ENCODE data around the gene CFAP45.

Gene CFAP45

DNA sequence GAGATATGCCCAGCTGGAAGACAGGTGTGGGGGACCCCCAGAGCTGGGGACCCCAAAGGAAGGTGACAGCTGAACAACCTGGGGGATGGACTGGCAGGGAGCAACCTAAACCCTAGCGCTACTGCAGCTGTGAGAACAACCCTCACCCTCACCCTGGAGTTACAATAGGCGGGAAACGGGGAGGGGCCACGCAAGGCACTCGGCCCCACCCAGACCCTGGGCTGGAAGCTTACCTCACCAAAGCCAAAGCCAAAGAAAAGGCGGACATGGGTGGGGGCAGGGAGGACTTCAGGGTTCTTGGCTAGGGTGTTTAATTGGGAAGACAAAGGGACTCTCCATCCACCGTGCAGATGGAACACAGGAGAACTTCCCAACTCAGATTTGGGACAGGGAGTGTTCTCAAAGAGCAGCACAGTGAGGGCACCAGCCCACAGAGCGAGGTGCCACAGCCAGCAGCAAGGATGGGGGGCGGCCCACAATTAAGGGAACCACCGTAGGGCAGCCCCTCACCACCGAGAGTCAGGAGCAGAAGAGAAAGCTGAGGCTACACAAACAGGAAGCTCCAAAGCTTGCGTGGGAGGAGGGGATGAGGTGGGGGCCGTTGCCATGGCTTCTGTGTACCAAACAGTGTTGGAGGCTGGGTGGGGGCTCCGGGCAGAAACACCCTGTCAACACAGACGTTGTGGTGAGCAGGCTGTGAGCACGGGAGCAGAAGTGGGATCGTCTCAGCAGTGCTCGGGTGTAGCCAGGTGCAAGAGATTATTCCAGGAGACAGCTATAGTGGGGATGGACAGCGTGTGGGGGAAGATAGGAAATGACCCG lies 23.4 kb upstream of the CFAP45 start:
- DNase-seq (ENCODE audit: low read depth) = peak; percentile 78

DNA sequence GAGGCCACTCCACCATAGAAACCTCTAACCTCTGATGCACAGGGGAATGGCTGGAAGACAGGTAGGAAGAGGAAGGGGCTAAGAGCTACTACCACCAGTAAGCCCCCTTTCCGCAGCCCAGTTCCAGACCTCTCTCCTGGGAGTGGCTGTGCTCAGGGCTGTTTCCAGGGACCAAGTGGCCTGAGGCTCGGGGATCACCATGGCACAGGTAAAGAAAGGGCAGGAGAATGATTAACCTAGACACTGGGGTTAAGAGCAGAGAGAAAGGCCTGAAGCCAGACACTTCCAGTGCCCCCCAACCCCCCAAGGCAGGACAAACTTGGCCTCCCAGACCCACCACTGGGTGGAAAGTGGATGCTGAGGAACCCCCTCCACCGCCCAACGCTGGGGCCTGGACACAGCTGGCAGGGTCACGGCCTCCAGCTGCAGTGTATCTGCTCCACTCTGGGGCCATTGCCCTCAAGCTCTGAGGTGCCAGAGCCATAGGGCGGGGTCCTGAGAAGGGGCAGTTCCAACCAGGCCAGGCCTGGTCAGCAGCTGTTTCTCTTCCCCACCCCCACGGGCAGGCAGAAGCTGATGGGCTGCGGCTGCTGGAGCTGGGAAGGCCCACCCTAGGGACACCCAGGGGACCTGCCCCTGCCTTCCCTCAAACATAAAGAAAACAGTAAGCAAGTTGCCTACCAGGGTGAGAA lies 22.7 kb upstream of the CFAP45 start:
- peak; percentile 48 for DNase-seq (ENCODE audit: low read depth)

DNA sequence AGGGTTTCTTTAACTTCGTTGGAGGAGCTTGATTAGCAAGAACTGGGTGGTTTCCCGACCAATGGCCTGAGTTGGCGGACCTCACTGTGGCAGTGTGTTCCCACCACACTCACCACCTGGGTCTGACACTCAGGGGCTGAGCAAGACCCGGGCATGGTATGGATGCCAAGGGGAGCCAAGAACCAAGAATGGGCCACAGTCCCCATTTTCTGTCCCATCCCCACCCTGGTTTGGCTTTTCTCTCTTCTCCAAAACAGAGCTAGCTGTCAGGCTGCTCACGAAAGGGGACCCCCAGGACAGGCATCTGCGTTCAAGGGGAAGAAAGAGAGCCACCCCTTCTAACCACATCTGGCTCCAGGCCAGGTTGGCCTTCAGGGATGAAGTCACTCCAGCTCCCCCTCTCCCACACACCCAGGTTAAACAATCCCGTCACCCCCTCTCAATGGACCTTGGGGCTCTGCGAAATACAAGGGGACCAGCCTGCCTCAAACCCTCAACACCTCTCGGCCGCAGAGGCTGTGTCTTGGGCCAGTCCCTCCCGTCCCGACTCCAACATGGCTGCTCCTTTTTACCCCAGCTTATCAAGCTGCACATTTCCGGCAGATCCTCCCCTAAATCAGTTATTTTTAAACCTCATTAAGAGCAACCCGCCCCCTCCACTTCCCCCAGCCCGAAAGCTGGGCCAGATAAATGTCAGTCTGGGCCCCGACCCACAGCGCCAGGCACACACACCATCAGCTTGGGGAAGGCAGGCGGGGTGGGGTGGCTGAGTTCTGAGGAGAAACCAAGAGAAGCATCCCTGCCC lies 21.9 kb upstream of the CFAP45 start:
- DNase-seq (ENCODE audit: low read depth) = no peak

DNA sequence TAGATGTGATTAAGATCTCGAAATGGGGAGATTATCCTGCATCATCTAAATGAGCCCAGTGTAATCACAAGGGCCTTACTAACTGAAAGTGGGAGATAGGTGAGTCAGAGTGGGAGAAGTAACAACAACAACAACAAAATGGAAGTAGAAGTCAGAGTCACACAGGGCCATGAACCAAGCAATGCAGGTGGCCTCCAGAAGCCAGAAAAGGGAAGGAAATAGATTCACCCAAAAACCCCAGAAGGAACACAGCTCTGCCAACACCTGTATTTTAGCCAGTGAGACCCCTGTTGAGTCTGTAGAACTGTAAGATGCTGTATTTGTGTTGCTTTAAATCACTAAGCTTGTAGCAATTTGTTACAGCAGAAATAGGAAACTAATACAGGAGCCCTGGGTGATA lies 21.3 kb upstream of the CFAP45 start:
- no peak for DNase-seq (ENCODE audit: low read depth)

DNA sequence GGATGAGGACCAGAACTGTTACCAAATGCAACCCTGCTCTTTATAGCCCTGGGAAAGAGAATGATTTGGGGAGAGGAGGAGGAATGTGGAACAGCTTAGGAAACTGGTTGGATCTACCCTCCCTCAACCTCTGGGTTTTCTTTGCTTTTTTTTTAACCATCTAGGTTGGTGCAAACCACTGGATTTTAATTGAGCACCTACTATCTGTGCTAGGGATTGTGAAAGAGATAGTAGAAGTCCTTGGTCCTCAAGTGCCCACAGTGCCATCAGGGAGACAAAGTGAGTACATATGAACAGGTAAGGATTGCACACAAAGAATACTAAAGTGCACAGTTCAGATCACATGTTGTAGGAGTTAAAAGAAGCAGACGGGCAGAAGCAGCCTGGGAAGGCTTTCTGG lies 20.7 kb upstream of the CFAP45 start:
- DNase-seq (ENCODE audit: low read depth) = no peak

DNA sequence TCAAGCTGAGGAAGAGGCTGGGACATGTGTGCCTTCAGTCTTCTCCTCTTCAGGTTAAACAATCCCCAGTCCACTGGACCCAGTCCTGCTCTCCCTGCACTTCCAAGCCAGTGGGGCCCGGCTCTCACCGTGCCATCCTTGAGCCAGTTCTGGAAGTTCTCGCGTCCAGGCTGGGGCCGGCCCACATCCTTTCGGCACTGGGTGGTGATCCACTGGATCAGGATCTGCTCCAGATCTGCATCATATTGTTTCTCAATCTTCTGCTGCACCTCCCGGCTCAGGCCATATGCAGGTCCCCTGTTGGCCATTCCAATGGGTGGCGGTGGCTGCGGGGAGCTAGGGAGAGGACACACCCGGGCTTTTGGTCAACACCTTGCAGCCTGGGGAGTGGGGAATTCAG lies 20.2 kb upstream of the CFAP45 start:
- DNase-seq (ENCODE audit: low read depth) = no peak

DNA sequence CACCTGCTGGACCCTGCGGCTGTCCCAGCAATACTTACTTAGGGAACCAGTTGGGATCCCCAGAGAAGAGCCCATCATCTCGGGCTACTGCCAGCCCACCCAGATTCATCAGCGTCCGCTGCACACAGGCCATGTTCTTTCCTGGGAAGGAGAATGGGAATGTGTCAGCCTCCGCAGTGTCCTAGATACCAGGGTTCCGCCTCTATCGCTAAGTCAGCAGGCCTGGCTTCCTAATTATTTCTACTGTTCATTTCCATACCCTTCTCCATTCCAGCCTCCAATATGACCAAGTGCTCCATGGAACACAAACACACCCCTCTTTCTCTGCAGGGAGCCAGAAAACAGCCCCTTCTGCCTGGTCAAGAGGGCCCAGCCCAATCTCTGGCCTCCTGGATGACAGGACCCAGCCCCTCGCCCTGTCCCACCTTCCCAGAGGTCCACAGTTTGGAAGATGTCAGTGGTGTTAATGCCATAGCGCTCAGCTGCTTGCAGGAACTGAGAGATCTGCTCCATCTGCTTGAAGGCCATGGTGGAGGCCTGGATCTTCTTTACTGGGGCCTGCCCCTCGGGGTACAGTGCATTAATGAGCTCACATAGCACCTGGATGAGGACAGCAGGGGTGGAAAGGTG lies 19.4 kb upstream of the CFAP45 start:
- no peak for DNase-seq (ENCODE audit: low read depth)

DNA sequence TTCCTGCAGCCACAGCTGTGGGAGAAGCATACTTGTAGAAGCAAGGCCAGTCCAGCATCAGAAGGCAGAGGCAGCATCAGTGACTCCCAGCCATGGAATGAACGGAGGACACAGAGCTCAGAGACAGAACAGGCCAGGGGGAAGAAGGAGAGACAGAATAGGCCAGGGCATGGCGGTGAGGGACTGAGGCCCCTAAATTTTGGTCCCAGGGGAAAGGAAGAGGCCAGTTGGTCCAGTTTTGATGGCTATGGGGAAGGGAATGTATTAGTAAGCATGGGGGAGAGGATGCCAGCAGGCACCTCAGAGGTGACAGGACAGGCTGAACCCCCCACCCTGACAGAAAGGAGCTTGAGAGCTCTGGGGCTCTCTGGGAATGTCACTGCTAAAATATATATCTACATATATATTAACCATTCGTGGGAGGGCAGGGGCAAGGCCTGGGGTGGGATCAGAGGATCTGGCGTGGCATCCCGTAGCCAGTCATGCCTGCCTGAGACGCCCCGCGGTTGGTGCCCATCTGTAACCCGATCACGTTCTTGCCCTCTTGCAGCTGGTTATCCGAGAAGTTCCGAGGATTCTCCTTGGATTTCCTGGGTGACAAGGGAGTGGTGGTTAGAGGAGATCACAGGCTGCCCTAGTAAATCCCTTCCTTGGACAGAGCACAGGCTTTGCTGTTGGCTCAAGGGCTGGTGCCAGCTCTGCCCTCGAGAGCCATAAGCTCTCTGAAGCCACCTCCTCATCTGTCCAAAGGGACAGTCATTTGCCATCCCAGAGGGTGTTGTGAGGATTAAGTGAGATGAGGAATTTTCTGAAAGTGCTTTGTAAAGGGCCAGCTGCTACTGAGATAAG lies 18.6 kb upstream of the CFAP45 start:
- DNase-seq (ENCODE audit: low read depth) = no peak

DNA sequence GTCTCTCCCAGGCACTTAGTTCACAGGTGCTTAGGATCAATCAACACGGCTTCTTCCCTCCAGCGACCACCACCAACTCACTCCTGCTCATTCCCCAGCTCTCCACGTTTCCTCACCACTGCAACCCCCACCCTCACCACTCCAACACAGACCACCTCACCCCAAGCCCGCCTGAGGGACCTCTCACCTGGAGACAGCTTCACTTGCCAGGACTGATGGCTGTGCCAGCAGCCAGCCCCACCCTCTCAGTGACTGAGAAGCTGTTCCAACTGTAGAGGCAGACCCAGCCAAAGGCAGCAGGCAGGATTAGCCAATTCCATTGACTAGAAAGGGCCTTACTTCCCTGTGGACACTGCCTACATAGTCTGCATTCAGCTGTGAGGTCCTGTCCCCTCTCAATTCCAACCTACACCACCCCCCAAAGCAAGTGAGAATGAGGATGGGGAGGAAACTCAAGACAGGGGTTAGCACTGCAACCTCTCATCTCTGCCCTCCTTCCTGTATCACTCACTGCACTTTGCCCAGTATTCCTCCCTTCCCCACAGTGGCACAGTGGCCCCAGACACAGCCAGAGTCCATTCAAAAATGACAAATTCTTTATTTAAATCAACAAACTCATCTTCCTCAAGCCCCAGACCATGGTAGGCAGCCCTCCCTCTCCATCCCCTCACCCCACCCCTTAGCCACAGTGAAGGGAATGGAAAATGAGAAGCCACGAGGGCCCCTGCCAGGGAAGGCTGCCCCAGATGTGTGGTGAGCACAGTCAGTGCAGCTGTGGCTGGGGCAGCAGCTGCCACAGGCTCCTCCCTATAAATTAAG lies 17.8 kb upstream of the CFAP45 start:
- no peak for DNase-seq (ENCODE audit: low read depth)

DNA sequence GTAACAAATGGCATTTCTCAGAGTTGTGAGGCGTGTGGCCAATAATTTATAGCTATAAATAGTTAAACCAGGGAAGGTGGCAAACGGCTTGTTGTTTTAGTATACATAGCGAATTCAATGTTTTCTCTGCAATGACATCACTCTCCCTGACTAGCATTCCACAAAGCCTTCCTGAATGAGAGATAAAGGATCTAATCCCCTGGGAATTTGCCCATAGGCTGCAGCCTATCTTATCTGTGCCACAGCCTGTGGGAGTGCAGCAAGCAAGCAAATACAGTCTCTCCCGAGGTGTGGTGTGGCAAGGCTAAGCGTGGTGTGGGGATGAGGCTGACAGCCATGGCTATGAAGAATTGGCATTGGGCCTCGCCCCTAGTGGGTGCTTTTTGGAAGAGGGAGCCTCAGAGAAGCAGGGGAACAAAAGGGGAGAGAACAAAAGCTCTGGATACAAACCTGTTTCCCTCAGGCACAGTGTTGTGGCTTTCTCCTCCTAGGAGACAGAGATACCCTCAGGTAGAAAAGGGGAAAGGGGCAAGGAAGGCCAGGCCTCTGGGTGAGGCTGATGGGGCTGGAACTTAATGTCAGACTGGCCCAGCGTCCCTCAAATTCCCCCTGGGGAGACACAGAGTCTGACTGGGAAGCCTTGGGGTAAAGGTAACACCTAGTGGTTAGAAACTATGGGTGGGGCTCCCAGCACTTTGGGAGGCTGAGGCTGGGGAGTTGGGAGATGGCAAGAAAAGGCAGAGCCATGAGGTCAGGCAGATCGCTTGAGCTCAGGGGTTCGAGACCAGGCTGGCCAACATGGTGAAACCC lies 16.5 kb upstream of the CFAP45 start:
- DNase-seq (ENCODE audit: low read depth) = no peak

DNA sequence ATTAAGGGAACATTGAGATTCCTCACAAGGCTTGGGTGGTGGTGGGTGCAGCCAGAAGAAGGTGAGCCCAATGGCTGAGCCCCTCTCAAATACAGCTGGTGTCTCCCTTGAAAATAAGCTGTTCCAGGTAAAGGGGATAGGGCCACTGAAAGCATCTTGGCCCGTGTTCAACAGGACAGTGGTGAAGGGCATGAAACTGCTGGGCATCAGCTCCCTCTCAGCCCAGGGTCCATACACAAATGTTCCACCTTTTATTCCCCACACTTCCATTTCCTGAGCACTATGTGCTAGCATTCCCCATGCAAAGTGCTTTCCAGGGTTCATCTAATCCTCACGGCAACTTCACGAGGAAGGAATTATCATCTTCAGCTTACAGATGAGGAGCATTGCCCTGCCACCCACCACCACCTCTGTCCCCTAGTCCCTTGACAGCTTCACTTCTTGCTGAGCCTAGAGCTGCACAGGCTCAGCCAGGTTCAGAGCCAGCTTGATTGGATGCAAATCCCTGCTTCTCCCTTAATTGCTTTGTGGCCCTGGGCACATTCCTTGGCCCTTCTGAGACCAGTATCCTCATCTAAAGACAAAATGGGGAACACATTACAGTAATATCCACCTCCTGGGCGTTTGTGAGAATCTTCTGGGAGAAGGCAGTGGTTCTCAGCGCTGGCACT lies 15.7 kb upstream of the CFAP45 start:
- no peak for DNase-seq (ENCODE audit: low read depth)

DNA sequence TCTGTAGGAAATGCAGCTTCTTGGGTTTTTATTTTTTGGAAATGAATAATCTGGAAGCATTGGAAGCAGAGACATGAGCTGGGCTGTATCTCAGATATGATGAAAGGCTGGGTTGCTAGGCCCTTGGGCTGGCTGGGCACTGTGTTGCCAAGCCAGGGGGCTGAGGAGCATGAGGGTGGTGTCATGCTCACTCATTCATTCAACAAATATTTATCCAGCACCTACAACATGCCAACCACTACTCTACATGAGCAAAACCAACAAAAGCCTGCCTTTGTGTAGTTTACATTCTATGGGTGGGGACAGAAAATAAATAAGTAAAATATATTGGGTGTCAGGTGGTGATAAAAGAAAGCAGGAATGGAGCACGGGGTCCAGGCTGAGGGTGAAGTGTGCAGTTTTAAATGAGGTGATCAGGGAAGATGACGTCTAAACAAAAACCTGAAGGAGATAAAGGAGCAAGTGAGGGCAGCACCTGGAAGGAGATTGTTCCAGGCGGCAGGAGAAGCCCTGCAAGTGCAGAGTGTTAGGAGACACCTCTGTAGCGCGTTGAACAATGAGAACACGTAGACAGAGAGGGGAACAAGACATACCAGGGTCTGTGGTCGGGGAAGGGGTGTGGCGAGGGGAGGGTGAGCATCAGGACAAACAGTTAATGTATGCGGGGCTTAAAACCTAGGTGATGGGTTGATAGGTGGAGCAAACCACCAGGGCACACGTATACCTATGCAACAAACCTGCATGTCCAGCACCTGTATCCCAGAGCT lies 14.5 kb upstream of the CFAP45 start:
- DNase-seq (ENCODE audit: low read depth) = no peak

DNA sequence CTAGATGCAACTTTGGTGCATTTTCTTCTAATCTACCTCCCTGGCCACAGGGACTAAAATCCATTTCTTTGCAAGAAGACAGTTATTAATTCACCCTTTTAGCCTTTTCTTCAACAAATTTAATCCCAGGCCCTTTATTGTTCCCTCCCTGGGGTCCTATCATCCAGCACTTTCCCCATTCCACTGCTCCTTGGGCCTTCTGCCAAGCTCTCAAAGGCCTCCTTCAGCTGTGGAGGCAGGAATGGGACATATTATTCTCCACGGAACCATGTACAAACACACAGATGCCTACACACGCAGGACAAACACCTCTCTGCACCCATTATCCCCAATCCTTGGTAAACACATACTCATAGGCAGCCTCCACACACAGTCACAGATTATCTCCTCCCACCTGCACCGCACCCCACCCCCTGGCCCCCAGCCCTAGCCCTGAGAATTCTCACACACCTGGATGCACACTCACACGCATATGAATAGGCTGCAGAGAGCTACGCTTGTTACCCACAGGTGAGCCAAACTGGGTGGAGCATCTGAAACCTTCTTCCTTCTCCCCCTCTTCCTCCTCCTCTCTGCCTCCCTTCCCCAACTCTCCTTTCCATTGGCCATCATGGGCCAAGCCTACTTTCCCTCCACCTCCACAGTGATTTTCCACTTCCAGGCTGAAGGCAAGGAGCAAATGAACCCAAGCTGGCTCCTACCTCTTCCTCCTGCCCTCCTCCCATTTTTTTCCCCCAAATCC lies 13.7 kb upstream of the CFAP45 start:
- no peak for DNase-seq (ENCODE audit: low read depth)

DNA sequence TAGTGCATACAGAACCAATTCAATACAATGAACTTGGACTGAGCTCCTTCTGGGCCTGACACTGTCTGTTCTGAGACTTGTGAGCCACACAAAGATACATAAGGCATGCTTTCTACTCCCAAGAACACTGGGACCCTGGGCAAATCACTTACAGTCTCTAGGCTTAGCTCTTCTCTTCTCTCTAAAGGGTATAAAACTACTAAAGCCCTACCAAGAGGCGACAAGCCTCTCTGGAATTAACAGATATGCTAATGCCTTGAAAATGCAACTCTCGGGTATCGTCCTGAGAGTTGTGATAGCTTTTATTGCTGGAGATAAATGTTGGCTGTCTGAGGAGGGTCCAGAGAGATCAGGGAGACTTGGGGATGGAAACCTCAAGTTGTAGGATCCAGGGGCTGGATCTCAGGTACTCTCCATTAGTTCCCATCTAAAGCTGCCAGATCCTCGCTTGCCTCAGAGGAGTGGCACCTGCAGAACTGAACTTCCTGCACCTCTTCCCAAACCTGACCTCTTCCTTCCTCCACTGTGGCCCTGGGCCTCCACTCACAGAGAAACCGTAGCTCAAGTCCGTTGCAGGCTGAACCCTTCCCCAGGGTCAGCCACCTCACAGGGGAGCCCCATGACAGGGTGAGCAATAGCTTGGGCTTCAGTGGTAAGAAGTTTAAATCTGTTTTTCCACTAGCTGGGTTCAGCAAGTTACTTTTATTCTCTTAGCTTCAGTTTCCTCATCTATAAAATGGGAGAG lies 11.5 kb upstream of the CFAP45 start:
- no peak for DNase-seq (ENCODE audit: low read depth)

DNA sequence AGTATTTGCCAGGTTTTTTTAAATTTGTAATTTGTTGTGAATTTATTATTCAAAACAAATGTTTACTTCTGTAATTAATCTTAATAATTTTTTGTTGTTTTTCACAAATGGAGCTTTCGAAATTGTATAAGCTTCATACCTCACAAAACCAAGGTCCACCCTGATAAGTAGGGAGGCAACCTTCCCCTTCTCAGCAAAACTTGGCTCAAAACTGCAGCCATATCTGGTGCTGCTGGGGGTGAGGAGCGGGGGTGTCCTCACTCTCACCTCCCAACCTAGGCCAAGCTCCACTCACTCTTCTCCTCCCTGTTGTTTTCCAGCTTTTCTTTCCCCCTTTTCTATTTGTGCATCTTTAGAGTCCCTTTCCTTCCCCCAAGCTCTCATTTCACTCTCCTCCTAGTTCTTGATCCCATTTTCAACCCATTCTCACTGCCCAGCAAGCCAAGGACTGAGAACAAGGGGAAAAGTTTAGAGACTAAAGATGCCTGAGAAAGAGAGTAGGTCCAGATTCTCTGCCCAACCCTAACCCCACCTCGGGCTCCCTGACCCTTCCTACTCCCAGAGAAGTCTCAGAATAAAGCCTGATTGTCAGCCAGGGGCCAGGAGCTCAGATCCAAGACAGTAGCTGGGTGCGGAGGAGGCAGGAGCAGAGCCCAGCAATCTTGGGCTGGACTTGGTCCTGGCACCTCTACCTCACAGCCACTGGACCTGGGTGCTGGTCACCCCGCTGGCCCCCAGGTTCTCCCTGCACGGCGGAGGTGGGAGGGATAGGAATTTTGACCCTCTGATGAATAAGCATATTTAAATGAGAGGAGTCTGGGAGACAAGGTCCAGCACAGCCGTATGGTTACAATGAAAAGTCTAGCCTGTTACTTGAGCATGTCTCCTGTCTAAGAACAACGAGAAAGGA lies 8.3 kb upstream of the CFAP45 start:
- no peak for DNase-seq (ENCODE audit: low read depth)

DNA sequence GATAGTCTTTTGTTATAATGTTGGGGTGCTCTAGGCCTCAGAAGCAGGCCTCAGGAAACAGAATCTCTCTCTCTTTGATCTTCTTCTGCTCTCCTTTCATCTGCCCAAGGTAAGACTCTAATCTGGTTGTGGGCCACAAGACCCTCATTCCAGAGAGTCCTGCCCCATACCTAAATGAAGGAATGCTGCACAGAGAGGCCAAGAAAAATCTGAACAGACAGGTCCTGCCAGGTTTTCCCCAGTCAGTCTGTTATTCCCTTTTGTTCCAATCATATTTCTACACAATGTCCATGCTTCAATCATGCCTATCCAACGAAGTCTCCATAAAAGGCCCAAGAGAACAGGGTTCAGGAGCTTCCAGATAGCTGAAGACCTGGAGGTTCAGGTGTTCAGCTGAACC lies 7.0 kb upstream of the CFAP45 start:
- DNase-seq (ENCODE audit: low read depth) = no peak
